ENCODE results near the gene TAF1C. TPM values are rescaled to one million over a fixed set of nuclear protein-coding genes. Genes with fewer than 3 reads are reported as not detected.

Gene TAF1C
- total RNA-seq, 1 donor from 2014 or later: 20.9 TPM

DNA sequence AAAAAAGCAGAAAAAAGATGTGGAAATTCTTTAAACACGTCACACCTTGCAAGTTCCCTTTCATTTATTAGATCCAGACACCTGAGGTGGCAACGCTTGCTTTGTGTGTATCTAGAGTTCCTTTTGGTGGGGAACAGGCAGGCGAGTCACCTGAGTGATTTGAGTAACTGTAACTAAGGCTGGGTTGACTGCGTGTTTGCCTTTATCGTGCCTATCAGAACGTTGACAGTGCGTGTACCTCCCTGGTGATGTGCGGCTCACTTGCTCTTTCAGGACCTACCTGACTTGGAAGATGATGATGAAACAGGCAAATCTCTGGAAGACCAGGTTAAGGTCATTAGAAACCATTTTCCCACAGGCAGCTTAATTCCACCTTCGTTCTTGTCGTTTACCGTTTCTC lies 12.5 kb downstream of the TAF1C start:
- intact Hi-C loops (cut with DNase I): no loop called here

GRCh38 chr16:84169765-84170310 lies 17.0 kb downstream of the TAF1C start:
- intact Hi-C loops (cut with DNase I): no loop called here
- DNase-seq (ENCODE audit: low spot score): no peak

More for the DNA sequence above, 12.5 kb downstream of the TAF1C start:
- DNase-seq (ENCODE audit: low spot score): no peak

DNA sequence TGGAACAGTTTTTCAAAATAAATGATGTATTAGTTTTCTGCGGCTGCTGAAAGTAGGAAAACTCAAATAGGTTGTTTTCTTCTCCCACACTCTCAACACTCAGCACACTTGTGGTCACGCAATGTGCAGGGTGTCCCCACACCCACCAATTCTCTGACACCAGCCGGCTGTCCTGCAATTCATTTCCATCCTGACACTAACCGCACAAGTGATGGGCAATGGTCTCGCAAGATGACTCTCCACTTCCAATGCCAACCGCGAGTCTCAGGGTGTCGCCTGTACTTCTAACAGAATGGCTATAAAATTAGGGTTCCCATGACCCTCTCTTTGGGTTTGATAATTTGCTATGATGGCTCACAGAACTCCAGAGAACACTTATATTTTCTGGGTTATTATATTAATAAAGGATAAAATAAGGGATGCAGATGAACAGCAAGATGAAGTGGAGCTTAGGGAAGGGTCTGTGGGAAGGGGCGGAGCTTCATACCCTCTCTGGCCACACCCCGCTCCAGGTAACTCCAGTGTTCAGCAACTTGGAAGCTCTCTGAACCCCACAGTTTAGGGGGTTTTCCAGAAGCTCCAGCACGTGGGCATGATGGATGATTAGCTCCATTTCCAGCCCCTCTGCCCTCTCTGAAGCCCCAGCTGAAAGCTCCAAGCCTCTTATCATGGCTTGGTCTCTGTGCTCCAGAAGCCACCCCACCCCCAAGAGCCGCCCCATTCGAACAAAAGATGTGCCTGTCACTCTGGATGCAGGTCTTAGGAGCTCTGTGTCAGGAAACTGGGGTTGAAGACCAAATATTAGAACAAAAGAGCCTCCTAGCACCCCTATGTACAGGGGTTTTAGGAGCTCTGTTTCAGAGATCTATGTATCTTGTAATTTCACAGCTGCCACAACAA lies 19.8 kb downstream of the TAF1C start:
- DNase-seq (ENCODE audit: low spot score): peak; percentile 43
- intact Hi-C loops (cut with DNase I): no loop called here

- peak; percentile 7 for DNase-seq (ENCODE audit: low spot score)
- intact Hi-C loops (cut with DNase I): no loop called here
Measured at GRCh38 chr16:84165746-84166145, 21.1 kb downstream of the TAF1C start.

GRCh38 chr16:84161801-84162200 lies 25.1 kb downstream of the TAF1C start:
- DNase-seq (ENCODE audit: low spot score): no peak
- intact Hi-C loops (cut with DNase I): no loop called here

DNA sequence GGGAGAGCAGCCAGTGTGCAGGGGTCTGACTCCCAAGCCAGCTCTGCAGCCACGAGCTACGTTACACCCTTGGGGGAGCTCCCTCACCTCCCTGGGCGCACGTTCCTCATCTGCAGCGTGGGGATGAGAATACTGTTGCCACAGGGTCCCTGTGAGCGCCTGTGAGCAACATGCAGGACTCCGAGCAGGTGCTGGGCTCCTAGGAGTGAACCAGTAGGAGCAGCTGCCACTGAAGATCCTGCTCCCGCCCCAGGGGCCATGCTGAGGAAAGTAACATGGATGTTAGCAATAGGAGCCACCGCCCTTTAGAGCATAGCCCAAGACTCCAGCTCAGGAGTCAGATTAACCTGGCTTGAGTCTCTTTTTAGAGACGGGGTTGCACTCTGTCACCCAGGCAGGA lies 25.8 kb downstream of the TAF1C start:
- intact Hi-C loops (cut with DNase I): no loop called here
- no peak for DNase-seq (ENCODE audit: low spot score)

GRCh38 chr16:84159800-84160199 lies 27.1 kb downstream of the TAF1C start:
- no peak for DNase-seq (ENCODE audit: low spot score)

DNA sequence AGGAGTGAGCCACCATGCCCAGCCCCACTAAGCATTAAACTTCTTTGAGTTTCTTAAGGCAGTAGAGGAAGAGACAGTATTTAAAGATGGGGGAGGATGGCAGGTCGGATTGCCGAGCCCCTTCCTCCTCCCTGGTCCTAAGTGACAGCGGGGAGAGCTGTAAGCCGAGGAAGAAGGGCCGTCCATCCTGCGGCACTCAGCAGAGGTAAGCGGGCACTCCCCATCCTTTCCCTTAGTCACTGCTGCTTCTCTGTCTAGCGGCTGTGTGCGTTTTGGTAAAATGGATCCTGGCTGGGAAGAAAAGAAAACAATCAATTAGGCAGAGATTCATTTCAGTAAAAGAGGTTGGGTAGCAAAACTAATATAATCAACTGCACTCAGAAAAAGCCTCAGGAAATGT lies 27.9 kb downstream of the TAF1C start:
- no peak for DNase-seq (ENCODE audit: low spot score)
- intact Hi-C loops (cut with DNase I): no loop called here

More at GRCh38 chr16:84159800-84160199, 27.1 kb downstream of the TAF1C start:
- intact Hi-C loops (cut with DNase I): no loop called here

DNA sequence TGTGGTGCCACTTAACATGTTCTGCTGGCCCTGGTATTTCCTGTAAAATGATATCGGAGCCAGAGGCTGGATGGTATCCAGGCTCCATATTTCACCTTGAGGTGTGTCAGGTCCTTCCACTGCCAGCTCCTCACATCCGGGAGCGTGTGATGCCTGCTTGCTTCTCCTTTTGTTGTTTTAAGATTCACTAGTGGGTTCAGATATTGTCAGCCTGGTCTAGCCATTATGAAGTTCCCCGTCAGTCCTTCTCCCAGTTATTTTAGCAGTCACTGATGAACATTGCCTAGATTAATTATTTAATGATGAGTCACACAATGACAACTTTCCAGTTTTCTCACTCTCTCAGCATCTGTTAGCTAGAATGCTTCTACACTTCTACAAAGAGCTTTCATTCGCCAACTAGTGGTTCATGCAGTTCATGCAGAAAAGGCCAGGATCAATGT lies 30.5 kb downstream of the TAF1C start:
- intact Hi-C loops (cut with DNase I): no loop called here
- no peak for DNase-seq (ENCODE audit: low spot score)

GRCh38 chr16:84155771-84156170 lies 31.1 kb downstream of the TAF1C start:
- DNase-seq (ENCODE audit: low spot score): no peak
- intact Hi-C loops (cut with DNase I): no loop called here

GRCh38 chr16:84155226-84155625 lies 31.6 kb downstream of the TAF1C start:
- intact Hi-C loops (cut with DNase I): no loop called here

GRCh38 chr16:84153660-84154214 lies 33.1 kb downstream of the TAF1C start:
- intact Hi-C loops (cut with DNase I): no loop called here
- DNase-seq (ENCODE audit: low spot score): no peak

More at GRCh38 chr16:84155226-84155625, 31.6 kb downstream of the TAF1C start:
- no peak for DNase-seq (ENCODE audit: low spot score)

- intact Hi-C loops (cut with DNase I): no loop called here
Measured at GRCh38 chr16:84150926-84151325, 35.9 kb downstream of the TAF1C start.

GRCh38 chr16:84144859-84145639 lies 41.8 kb downstream of the TAF1C start, which contains the start of the genes DNAAF1 and HSDL1:
TSS of gene DNAAF1 (plus strand) at chr16:84145308. CDS start at chr16:84145441, 133 bp downstream.
TSS of gene HSDL1 (minus strand) at chr16:84145177. CDS start at chr16:84131321, 13,856 bp downstream.
- intact Hi-C loops (cut with DNase I): loop anchor here (2.0 to 5.0 kb wide), 2 partner anchors 28 to 37 kb away; partner anchors contain the start of gene MBTPS1
- DNase-seq (ENCODE audit: low spot score): peak; percentile 95

More at GRCh38 chr16:84150926-84151325, 35.9 kb downstream of the TAF1C start:
- DNase-seq (ENCODE audit: low spot score): no peak

DNA sequence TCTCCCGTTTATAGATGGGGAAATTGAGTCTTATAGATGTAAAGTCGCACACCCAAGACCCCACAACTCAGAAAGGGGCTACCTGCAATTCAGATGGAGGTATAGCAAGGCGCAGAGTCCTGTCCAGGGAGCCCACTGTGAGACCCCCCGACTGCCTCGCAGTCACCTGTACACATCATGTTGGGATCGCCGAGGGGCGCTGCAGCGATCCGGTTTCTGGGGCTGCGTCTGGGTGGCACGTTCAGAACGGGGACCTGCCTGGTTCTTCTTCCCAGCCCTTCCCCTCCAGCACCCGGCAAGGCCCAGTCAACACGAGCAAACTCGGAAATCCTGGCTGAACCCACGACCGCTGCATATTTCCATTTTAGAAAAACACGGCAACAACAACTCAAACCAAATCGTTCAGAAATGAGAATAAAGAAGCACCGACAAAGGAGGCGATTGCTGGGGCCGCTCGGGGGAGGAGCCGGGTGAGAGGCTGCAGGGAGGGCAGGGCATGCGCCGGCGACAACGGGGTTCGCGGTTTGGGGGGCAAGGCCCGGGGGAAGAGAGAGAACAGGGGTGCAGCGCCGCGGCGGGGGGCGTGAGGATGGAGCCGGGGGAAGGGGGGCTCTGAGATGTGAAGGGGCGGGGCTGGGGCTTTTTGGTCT lies 42.5 kb downstream of the TAF1C start:
- no peak for DNase-seq (ENCODE audit: low spot score)
- intact Hi-C loops (cut with DNase I): loop anchor here (2.0 kb wide), 1 partner anchor 28 kb away; the partner anchor contains the start of gene MBTPS1

GRCh38 chr16:84143784-84144199 lies 43.1 kb downstream of the TAF1C start:
- no peak for DNase-seq (ENCODE audit: low spot score)
- intact Hi-C loops (cut with DNase I): loop anchor here (2.0 kb wide), 1 partner anchor 27 kb away; the partner anchor contains the start of gene MBTPS1

DNA sequence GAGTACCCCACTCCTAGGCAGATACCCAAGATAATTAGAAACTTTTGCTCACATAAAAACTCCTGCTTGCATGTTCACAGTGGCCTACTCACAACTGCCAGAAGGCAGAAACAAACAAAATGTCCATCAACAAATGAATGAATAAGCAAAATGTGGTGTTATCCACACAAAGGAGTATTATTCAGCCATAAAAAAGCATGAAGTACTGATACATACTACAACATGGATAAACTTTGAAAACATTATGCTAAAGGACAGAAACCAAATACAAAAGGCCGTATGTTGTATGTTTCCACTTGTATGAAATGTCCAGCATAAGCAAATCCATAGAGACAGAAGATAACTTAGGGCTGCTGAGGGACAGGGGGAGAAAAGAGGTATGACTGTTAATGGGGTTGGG lies 43.8 kb downstream of the TAF1C start:
- intact Hi-C loops (cut with DNase I): no loop called here
- no peak for DNase-seq (ENCODE audit: low spot score)

- no peak for DNase-seq (ENCODE audit: low spot score)
- intact Hi-C loops (cut with DNase I): no loop called here
Measured at GRCh38 chr16:84141143-84141670, 45.6 kb downstream of the TAF1C start.

Measured in cardiac septum (tissue), 1 donor.